Smooth muscle cell (in vitro differentiated cells): ENCODE measurements around the gene IFI27L2. TPM values are rescaled to one million over a fixed set of nuclear protein-coding genes. Genes with fewer than 3 reads are reported as not detected.

ENCODE experiments used
- DNase-seq: peaks from one replicate; lab custom pipeline; 2025; ENCODE audit not compliant: unreplicated experiment; lab: John Stamatoyannopoulos, UW
- H2AFZ ChIP-seq: fragments of 200-600 bp; sonication (generic); 2 replicates; pipeline ENCODE4 v1.6.0; 2016; ENCODE audit warnings: antibody characterized with exemption, low read depth, mild to moderate bottlenecking
- H3F3A ChIP-seq: fragments of 200-600 bp; sonication (generic); 2 replicates; pipeline ENCODE4 v1.6.0; 2017; ENCODE audit warnings: antibody characterized with exemption, low read depth
- H3K27ac ChIP-seq: fragments of 200-600 bp; sonication (generic); 2 replicates; pipeline ENCODE4 v1.5.1; 2016; ENCODE audit warnings: low read depth, mild to moderate bottlenecking
- H3K27me3 ChIP-seq: fragments of 200-600 bp; sonication (generic); 2 replicates; pipeline ENCODE4 v1.6.1; 2016; ENCODE audit warnings: low read depth, mild to moderate bottlenecking
- H3K36me3 ChIP-seq: fragments of 200-600 bp; sonication (generic); 2 replicates; pipeline ENCODE4 v1.5.1; 2016; ENCODE audit warnings: low read depth
- H3K4me1 ChIP-seq: fragments of 200-600 bp; sonication (generic); 2 replicates; pipeline ENCODE4 v1.5.1; 2016; ENCODE audit warnings: low read depth
- H3K4me2 ChIP-seq: fragments of 200-600 bp; sonication (generic); 2 replicates; pipeline ENCODE4 v1.6.0; 2016; ENCODE audit warnings: mild to moderate bottlenecking
- H3K4me3 ChIP-seq: fragments of 200-600 bp; sonication (generic); 2 replicates; pipeline ENCODE4 v1.5.1; 2016; ENCODE audit warnings: mild to moderate bottlenecking
- H3K79me2 ChIP-seq: fragments of 200-600 bp; sonication (generic); 2 replicates; pipeline ENCODE4 v1.6.0; 2016; ENCODE audit warnings: low read depth, mild to moderate bottlenecking
- H3K9ac ChIP-seq: fragments of 200-600 bp; sonication (generic); 2 replicates; pipeline ENCODE4 v1.6.0; 2016; ENCODE audit warnings: low read depth
- H3K9me3 ChIP-seq: fragments of 200-600 bp; sonication (generic); replicated peaks from 2 replicates; pipeline ENCODE4 v1.5.1; 2016; ENCODE audit warnings: low read depth
- H4K20me1 ChIP-seq: fragments of 200-600 bp; sonication (generic); 2 replicates; pipeline ENCODE4 v1.6.0; 2016; ENCODE audit warnings: low read depth
- CTCF ChIP-seq: fragments of 200-600 bp; sonication (generic); IDR thresholded peaks from 2 replicates; pipeline ENCODE4 v1.5.1; 2017; ENCODE audit warnings: borderline replicate concordance, mild to moderate bottlenecking, antibody characterized with exemption; ENCODE audit not compliant: insufficient read depth, poor library complexity, severe bottlenecking
- WGBS: methylation state at CpG from one replicate; pipeline ENCODE4 v1.1.7; 2016; ENCODE audit warnings: low lambda C conversion rate; 5-methylcytosine and 5-hydroxymethylcytosine counted together
- polyA plus RNA-seq: library from polyadenylated mRNA; unstranded; fragments of >200 nt; fragmentation: Nextera tagmentation; extraction: Ambion mirVana; gene quantifications from 2 replicates; pipeline ENCODE4 v1.2.1, GENCODE V29; 2016
- total RNA-seq: library from RNA; depleted of rRNA; stranded (reverse); fragments of >200 nt; gene quantifications from 2 replicates; pipeline ENCODE4 v1.2.3, GENCODE V29; 2014

Gene IFI27L2
- total and polyA plus RNA-seq, 2 experiments from 2014 or later = 96.0 to 162 TPM

GRCh38 chr14:94175011-94175745 lies 45.8 kb upstream of the IFI27L2 start:
- Histone ChIP-seq H3K4me3 (peak overlapping the region; percentile 66), H3K9ac (no peak overlapping the region), H3K9me3 (no peaks in the 10 kb centered on the region), H3K4me1 (peaks cover 17% of the 10 kb centered on the region), H4K20me1 (no peaks in the 10 kb centered on the region), H3K27me3 (peaks cover 57% of the 10 kb centered on the region), H3K79me2 (no peaks in the 10 kb centered on the region), H3F3A (peaks cover 3% of the 10 kb centered on the region), H3K27ac (no peak overlapping the region), H3K36me3 (no peaks in the 10 kb centered on the region), H2AFZ (peak overlapping the region; percentile 34), H3K4me2 (peak overlapping the region; percentile 94)
- no peak for TF ChIP-seq CTCF
- 3% methylated on average over 9 of the region's 30 CpGs for WGBS
- no peak for DNase-seq

- Histone ChIP-seq H3F3A (peaks cover 3% of the 10 kb centered on the region), H3K36me3 (no peaks in the 10 kb centered on the region), H3K9me3 (no peaks in the 10 kb centered on the region), H3K4me1 (peaks cover 17% of the 10 kb centered on the region), H3K79me2 (no peaks in the 10 kb centered on the region), H3K4me3 (peak overlapping the region; percentile 66), H2AFZ (peak overlapping the region; percentile 92), H3K4me2 (peak overlapping the region; percentile 94), H3K9ac (no peak overlapping the region), H3K27ac (no peak overlapping the region), H4K20me1 (no peaks in the 10 kb centered on the region), H3K27me3 (peaks cover 52% of the 10 kb centered on the region)
- 1% methylated on average over 10 of the region's 39 CpGs for WGBS
- TF ChIP-seq CTCF = no peak
- DNase-seq = no peak
These were observed 45.2 kb upstream of the IFI27L2 start for GRCh38 chr14:94174604-94175010.

- TF ChIP-seq CTCF = no peak
- WGBS = 0% methylated on average over 20 of the region's 84 CpGs
- H3K27me3 ChIP-seq = peaks cover 46% of the 10 kb centered on the region
These were observed 44.6 kb upstream of the IFI27L2 start, which contains the start of gene PPP4R4 for GRCh38 chr14:94173885-94174603. TSS of gene PPP4R4 (plus strand) at chr14:94174322. CDS start at chr14:94174466, 144 bp downstream.

More at GRCh38 chr14:94173885-94174603, 44.6 kb upstream of the IFI27L2 start, which contains the start of gene PPP4R4:
- peak within 1 kb of the TSS; percentile 94 for H3K4me2 ChIP-seq
- no peaks in the 10 kb centered on the region for H3K36me3 ChIP-seq
- peak within 1 kb of the TSS; percentile 92 for H2AFZ ChIP-seq
- no peaks in the 10 kb centered on the region for H3K9me3 ChIP-seq
- H4K20me1 ChIP-seq = no peaks in the 10 kb centered on the region
- peaks cover 17% of the 10 kb centered on the region for H3K4me1 ChIP-seq
- peaks cover 3% of the 10 kb centered on the region for H3F3A ChIP-seq
- H3K4me3 ChIP-seq = peak within 1 kb of the TSS; percentile 66
- DNase-seq = peak; percentile 69
- no peaks in the 10 kb centered on the region for H3K79me2 ChIP-seq
- no peak within 1 kb of the TSS for H3K9ac ChIP-seq
- no peak within 1 kb of the TSS for H3K27ac ChIP-seq
